Measurements from ENCODE around the gene ZSCAN23.
"Not testable (repeated sequence)": the region's sequence is repeated elsewhere in the genome, so short reads cannot be mapped to it uniquely, and the experiment has no call there.

ZSCAN23 gene

DNA sequence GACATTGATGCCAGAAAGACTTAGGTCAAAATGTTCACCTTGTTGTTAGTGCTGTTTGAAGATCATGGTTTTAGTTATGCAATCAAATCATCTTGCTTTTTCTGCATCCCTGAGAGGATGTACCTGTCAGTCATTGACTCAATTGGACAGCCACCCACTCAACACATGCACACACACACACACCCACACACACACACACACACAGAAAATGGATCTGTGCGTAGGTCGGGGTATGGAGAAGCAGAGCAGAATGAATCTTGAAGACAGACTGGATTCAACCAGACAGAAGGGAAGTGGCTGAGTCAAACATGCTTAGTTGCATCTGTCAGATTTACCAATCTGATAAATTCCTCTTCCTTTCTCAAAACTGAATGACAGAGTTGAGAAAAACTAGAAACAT lies 19.1 kb upstream of the ZSCAN23 start:
- Histone ChIP-seq H3K36me3 (ENCODE audit: low read length) (no peaks in the 10 kb centered on the region), H3K27ac (ENCODE audit: low read depth, low read length) (no peak overlapping the region), H3F3A (ENCODE audit: insufficient read depth) (no peaks in the 10 kb centered on the region), H4K20me1 (ENCODE audit: low read depth, low read length) (no peaks in the 10 kb centered on the region), H3K79me2 (ENCODE audit: insufficient read depth, low read length) (no peaks in the 10 kb centered on the region), H3K9ac (ENCODE audit: low read length) (no peak overlapping the region), H3K4me3 (ENCODE audit: insufficient read depth, low read length, poor library complexity, severe bottlenecking) (no peak overlapping the region), H2AFZ (ENCODE audit: low read depth, low read length, severe bottlenecking) (no peak overlapping the region), H3K9me2 (replicated peaks; ENCODE audit: insufficient read depth, low read length) (no peaks in the 10 kb centered on the region), H3K9me3 (ENCODE audit: insufficient read depth, low read length) (no peaks in the 10 kb centered on the region), H3K4me2 (ENCODE audit: low read depth, low read length, poor library complexity, severe bottlenecking) (no peak overlapping the region), H3K27me3 (ENCODE audit: low read length) (no peaks in the 10 kb centered on the region)
- TF ChIP-seq EZH2phosphoT487 (conservative IDR thresholded peaks at IDR 0.05; ENCODE audit: low read length) = no peak
- no peak for TF ChIP-seq CTCF (IDR thresholded peaks at IDR 0.05; ENCODE audit: insufficient read depth, low read length, poor library complexity, severe bottlenecking)

- H3K27me3 ChIP-seq (ENCODE audit: low read length) = no peaks in the 10 kb centered on the region
- no peak overlapping the region for H3K4me3 ChIP-seq (ENCODE audit: insufficient read depth, low read length, poor library complexity, severe bottlenecking)
- H3K9me3 ChIP-seq (ENCODE audit: insufficient read depth, low read length) = no peaks in the 10 kb centered on the region
- no peaks in the 10 kb centered on the region for H4K20me1 ChIP-seq (ENCODE audit: low read depth, low read length)
- H3K27ac ChIP-seq (ENCODE audit: low read depth, low read length) = no peak overlapping the region
- TF ChIP-seq CTCF (IDR thresholded peaks at IDR 0.05; ENCODE audit: insufficient read depth, low read length, poor library complexity, severe bottlenecking) (no peak), EZH2phosphoT487 (conservative IDR thresholded peaks at IDR 0.05; ENCODE audit: low read length) (no peak)
- no peaks in the 10 kb centered on the region for H3K9me2 ChIP-seq (replicated peaks; ENCODE audit: insufficient read depth, low read length)
- H3K4me2 ChIP-seq (ENCODE audit: low read depth, low read length, poor library complexity, severe bottlenecking) = no peak overlapping the region
- H2AFZ ChIP-seq (ENCODE audit: low read depth, low read length, severe bottlenecking) = no peak overlapping the region
- H3K9ac ChIP-seq (ENCODE audit: low read length) = no peak overlapping the region
- no peaks in the 10 kb centered on the region for H3K36me3 ChIP-seq (ENCODE audit: low read length)
- no peaks in the 10 kb centered on the region for H3K79me2 ChIP-seq (ENCODE audit: insufficient read depth, low read length)
- H3F3A ChIP-seq (ENCODE audit: insufficient read depth) = no peaks in the 10 kb centered on the region
These were observed 15.3 kb upstream of the ZSCAN23 start for GRCh38 chr6:28458568-28458967.

DNA sequence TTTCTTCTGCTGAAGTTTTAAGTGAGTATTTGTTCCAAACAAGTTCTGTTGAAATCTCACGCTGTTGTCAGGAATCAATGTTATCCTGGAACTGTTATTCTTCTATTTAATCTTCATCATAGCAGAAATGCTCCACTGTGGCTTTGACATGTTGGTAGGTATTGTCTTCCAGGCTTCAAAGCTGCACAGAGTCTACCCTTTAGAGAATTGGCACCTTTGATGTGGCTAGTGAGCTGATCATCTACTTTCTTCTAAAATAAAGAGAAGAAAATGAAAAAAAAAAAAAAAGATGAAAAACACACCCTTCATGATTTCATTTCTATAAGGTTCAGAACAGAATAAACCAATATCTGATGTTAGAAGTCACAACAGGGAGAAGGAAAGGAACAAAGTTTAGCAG lies 5.8 kb upstream of the ZSCAN23 start:
- Histone ChIP-seq H3K27ac (ENCODE audit: low read depth, low read length) (no peak overlapping the region), H3K36me3 (ENCODE audit: low read length) (no peaks in the 10 kb centered on the region), H3K4me3 (ENCODE audit: insufficient read depth, low read length, poor library complexity, severe bottlenecking) (no peak overlapping the region), H3K79me2 (ENCODE audit: insufficient read depth, low read length) (no peaks in the 10 kb centered on the region), H3K4me2 (ENCODE audit: low read depth, low read length, poor library complexity, severe bottlenecking) (no peak overlapping the region), H3K9ac (ENCODE audit: low read length) (no peak overlapping the region), H3K9me2 (replicated peaks; ENCODE audit: insufficient read depth, low read length) (no peaks in the 10 kb centered on the region), H2AFZ (ENCODE audit: low read depth, low read length, severe bottlenecking) (no peak overlapping the region), H3K27me3 (ENCODE audit: low read length) (no peaks in the 10 kb centered on the region), H3K9me3 (ENCODE audit: insufficient read depth, low read length) (0 out of 2 replicates have a peak, but pooled peaks cover 7% of the 10 kb centered on the region), H3F3A (ENCODE audit: insufficient read depth) (no peaks in the 10 kb centered on the region), H4K20me1 (ENCODE audit: low read depth, low read length) (no peaks in the 10 kb centered on the region)
- TF ChIP-seq CTCF (IDR thresholded peaks at IDR 0.05; ENCODE audit: insufficient read depth, low read length, poor library complexity, severe bottlenecking) = no peak
- TF ChIP-seq EZH2phosphoT487 (conservative IDR thresholded peaks at IDR 0.05; ENCODE audit: low read length) = no peak

GRCh38 chr6:28447512-28447906 lies 4.2 kb upstream of the ZSCAN23 start:
- H3K79me2 ChIP-seq (ENCODE audit: insufficient read depth, low read length); H3K27ac ChIP-seq (ENCODE audit: low read depth, low read length); H3F3A ChIP-seq (ENCODE audit: insufficient read depth); H2AFZ ChIP-seq (ENCODE audit: low read depth, low read length, severe bottlenecking); H3K9me3 ChIP-seq (ENCODE audit: insufficient read depth, low read length); H3K9me2 ChIP-seq (replicated peaks; ENCODE audit: insufficient read depth, low read length); H3K4me3 ChIP-seq (ENCODE audit: insufficient read depth, low read length, poor library complexity, severe bottlenecking); H3K4me2 ChIP-seq (ENCODE audit: low read depth, low read length, poor library complexity, severe bottlenecking); H3K27me3 ChIP-seq (ENCODE audit: low read length); H3K9ac ChIP-seq (ENCODE audit: low read length); H3K36me3 ChIP-seq (ENCODE audit: low read length); H4K20me1 ChIP-seq (ENCODE audit: low read depth, low read length): not testable (repeated sequence)
